PC-3 (cell line): Measurements from ENCODE around the gene APMAP. TPM values are rescaled to one million over a fixed set of nuclear protein-coding genes. Genes with fewer than 3 reads are reported as not detected.

ENCODE experiments used
- ATAC-seq: fragments of 200-7000 bp; cut with Tn5 transposase; 2 replicates; pipeline ENCODE4 v1.9.1; 2020; ENCODE audit warnings: mild to moderate bottlenecking, moderate library complexity
- BruUV-seq: library from RNA; stranded (reverse); fragments of 400-500 nt; replicated peaks from 2 replicates; lab custom pipeline; 2021; lab: Mats Ljungman, UMichigan
- CTCF ChIA-PET: fragments of 300-600 bp; sonication (Branson Sonifier 250); formaldehyde crosslinking; loops from one replicate; lab custom pipeline; 2022; ENCODE audit warnings: antibody characterized with exemption; lab: Charles Lee
- POLR2A ChIA-PET: fragments of 300-600 bp; sonication (Branson Sonifier 250); formaldehyde crosslinking; loops from one replicate; lab custom pipeline; 2022; ENCODE audit warnings: antibody characterized with exemption; ENCODE audit not compliant: unreplicated experiment; lab: Charles Lee
- DNase-seq: peaks from one replicate; pipeline ENCODE4 v3.0.0-alpha.2; 2015
- H2AFZ ChIP-seq: fragments of 300-600 bp; sonication (generic); 2 replicates; pipeline ENCODE4 v1.6.0; 2016; ENCODE audit warnings: antibody characterized with exemption, low read length
- H3F3A ChIP-seq: fragments of 300-600 bp; sonication (generic); one replicate; pipeline ENCODE4 v1.6.0; 2017; ENCODE audit warnings: antibody characterized with exemption, low read length, control low read depth, mild to moderate bottlenecking; ENCODE audit not compliant: unreplicated experiment
- H3K27ac ChIP-seq: fragments of 300-600 bp; sonication (generic); 2 replicates; pipeline ENCODE4 v1.5.1; 2016; ENCODE audit warnings: mild to moderate bottlenecking, low read length
- H3K27me3 ChIP-seq: fragments of 300-600 bp; sonication (generic); 2 replicates; pipeline ENCODE4 v1.6.1; 2016; ENCODE audit warnings: low read length, mixed read lengths
- H3K36me3 ChIP-seq: fragments of 300-600 bp; sonication (generic); 2 replicates; pipeline ENCODE4 v1.6.1; 2016; ENCODE audit warnings: low read depth, mixed run types, low read length, mixed read lengths
- H3K4me1 ChIP-seq: fragments of 300-600 bp; sonication (generic); 2 replicates; pipeline ENCODE4 v1.5.1; 2016; ENCODE audit warnings: low read length; ENCODE audit not compliant: insufficient read depth
- H3K4me2 ChIP-seq: fragments of 300-600 bp; sonication (generic); 2 replicates; pipeline ENCODE4 v1.6.0; 2016; ENCODE audit warnings: low read length
- H3K4me3 ChIP-seq: fragments of 300-600 bp; sonication (generic); 2 replicates; pipeline ENCODE4 v1.5.1; 2016; ENCODE audit warnings: mild to moderate bottlenecking, low read length, mixed read lengths
- H3K79me2 ChIP-seq: fragments of 300-600 bp; sonication (generic); 2 replicates; pipeline ENCODE4 v1.6.1; 2017; ENCODE audit warnings: low read length, mixed read lengths
- H3K9ac ChIP-seq: fragments of 300-600 bp; sonication (generic); 2 replicates; pipeline ENCODE4 v1.6.0; 2016; ENCODE audit warnings: mild to moderate bottlenecking, low read length
- H3K9me2 ChIP-seq: fragments of 300-600 bp; sonication (generic); replicated peaks from 2 replicates; pipeline ENCODE4 v1.6.1; 2016; ENCODE audit warnings: mixed run types, low read length, mixed read lengths
- H3K9me3 ChIP-seq: fragments of 300-600 bp; sonication (generic); 2 replicates; pipeline ENCODE4 v1.6.1; 2016; ENCODE audit warnings: low read length, mixed read lengths
- H4K20me1 ChIP-seq: fragments of 300-600 bp; sonication (generic); 2 replicates; pipeline ENCODE4 v1.6.1; 2016; ENCODE audit warnings: low read length, mixed read lengths
- CTCF ChIP-seq: fragments of 300-600 bp; sonication (generic); conservative IDR thresholded peaks from 2 replicates; pipeline ENCODE4 v1.5.1; 2017; ENCODE audit warnings: antibody characterized with exemption, low read depth, mild to moderate bottlenecking, low read length
- EZH2 ChIP-seq: fragments of 300-600 bp; sonication (generic); IDR thresholded peaks from one replicate; pipeline ENCODE4 v1.6.1; 2017; ENCODE audit warnings: antibody characterized with exemption, mild to moderate bottlenecking, low read length; ENCODE audit not compliant: unreplicated experiment
- EZH2phosphoT487 ChIP-seq: fragments of 300-600 bp; sonication (generic); IDR thresholded peaks from 2 replicates; pipeline ENCODE4 v1.6.1; 2018; ENCODE audit warnings: mild to moderate bottlenecking, antibody characterized with exemption, low read length, borderline replicate concordance
- intact Hi-C: fragments of 100-400 bp; cut with micrococcal nuclease; formaldehyde crosslinking; loops from 2 replicates; pipeline ENCODE4 v1.9.0; 2023
- total RNA-seq: library from RNA; depleted of rRNA; stranded (reverse); fragments of >200 nt; gene quantifications from 2 replicates; pipeline ENCODE4 v1.2.3, GENCODE V29; 2014

APMAP gene
- total RNA-seq, 1 experiment from 2014 or later = 134 TPM

GRCh38 chr20:25040438-25040831, 47.9 kb upstream of the APMAP start:
- DNase-seq (peak; percentile 45), ATAC-seq (peak; percentile 39)
- H3K27ac ChIP-seq = no peak overlapping the region
- intact Hi-C loops = no loop called here
- BruUV-seq = no TSS peak
- no peaks in the 10 kb centered on the region for H3K9me2 ChIP-seq
- H3K4me3 ChIP-seq = no peak overlapping the region
- no peaks in the 10 kb centered on the region for H3K36me3 ChIP-seq
- TF ChIP-seq CTCF (no peak), EZH2phosphoT487 (no peak), EZH2 (no peak)
- H3K4me1 ChIP-seq = peaks cover 14% of the 10 kb centered on the region
- no peaks in the 10 kb centered on the region for H4K20me1 ChIP-seq
- H3K27me3 ChIP-seq = no peaks in the 10 kb centered on the region
- no peak overlapping the region for H2AFZ ChIP-seq
- POLR2A ChIA-PET = no interaction called here
- H3K9ac ChIP-seq = no peak overlapping the region
- H3F3A ChIP-seq = no peaks in the 10 kb centered on the region
- H3K4me2 ChIP-seq = peak overlapping the region; percentile 64
- H3K79me2 ChIP-seq = no peaks in the 10 kb centered on the region
- CTCF ChIA-PET = no interaction called here
- H3K9me3 ChIP-seq = no peaks in the 10 kb centered on the region

- Histone ChIP-seq H3K27me3 (no peaks in the 10 kb centered on the region), H4K20me1 (no peaks in the 10 kb centered on the region), H3K4me1 (peaks cover 14% of the 10 kb centered on the region), H2AFZ (no peak overlapping the region), H3K27ac (no peak overlapping the region), H3K4me2 (peak overlapping the region; percentile 64), H3K9me3 (no peaks in the 10 kb centered on the region), H3K79me2 (no peaks in the 10 kb centered on the region), H3K9me2 (no peaks in the 10 kb centered on the region), H3K4me3 (no peak overlapping the region), H3K36me3 (no peaks in the 10 kb centered on the region), H3F3A (no peaks in the 10 kb centered on the region), H3K9ac (no peak overlapping the region)
- ATAC-seq = peak; percentile 77
- POLR2A ChIA-PET = interaction anchor here (0.6 kb wide), 1 partner anchor 169 kb away, joined by 4 read pairs; no protein-coding TSS in a partner anchor
- BruUV-seq = no TSS peak
- CTCF ChIA-PET = no interaction called here
- TF ChIP-seq EZH2phosphoT487 (no peak), CTCF (no peak), EZH2 (no peak)
- intact Hi-C loops = no loop called here
- peak; percentile 79 for DNase-seq
These were observed 47.3 kb upstream of the APMAP start for GRCh38 chr20:25039697-25040437.

DNA sequence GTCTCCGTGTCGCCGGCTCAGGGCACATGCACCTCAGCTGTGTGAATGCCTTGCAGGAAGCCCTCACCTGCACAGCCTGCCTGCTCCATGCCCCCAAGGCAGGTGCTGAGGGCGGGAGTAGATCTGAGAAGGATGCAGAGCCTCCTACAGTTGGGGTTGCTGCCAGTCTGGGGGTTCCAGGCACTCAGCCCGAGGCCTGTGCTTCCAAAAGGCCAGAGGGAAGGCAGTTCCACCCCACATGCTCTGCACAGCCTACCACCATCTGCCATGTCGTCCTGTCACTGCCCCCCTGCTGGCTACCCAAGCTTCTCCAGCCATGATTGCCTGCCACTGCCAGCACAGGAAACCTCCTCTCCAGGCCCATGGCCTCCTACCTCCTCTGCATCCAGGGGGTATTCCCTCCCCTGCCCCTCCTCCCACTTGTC, 46.1 kb upstream of the APMAP start:
- H3F3A ChIP-seq = no peaks in the 10 kb centered on the region
- no peaks in the 10 kb centered on the region for H3K79me2 ChIP-seq
- H3K27me3 ChIP-seq = no peaks in the 10 kb centered on the region
- no peak overlapping the region for H3K27ac ChIP-seq
- no peaks in the 10 kb centered on the region for H3K9me3 ChIP-seq
- intact Hi-C loops = no loop called here
- no TSS peak for BruUV-seq
- ATAC-seq = no peak
- peaks cover 14% of the 10 kb centered on the region for H3K4me1 ChIP-seq
- no peak overlapping the region for H3K9ac ChIP-seq
- no peak overlapping the region for H2AFZ ChIP-seq
- no peaks in the 10 kb centered on the region for H4K20me1 ChIP-seq
- ChIA-PET POLR2A (no interaction called here), CTCF (no interaction called here)
- DNase-seq = no peak
- H3K36me3 ChIP-seq = no peaks in the 10 kb centered on the region
- TF ChIP-seq EZH2 (no peak), EZH2phosphoT487 (no peak), CTCF (no peak)
- H3K9me2 ChIP-seq = no peaks in the 10 kb centered on the region
- H3K4me2 ChIP-seq = no peak overlapping the region
- no peak overlapping the region for H3K4me3 ChIP-seq
